A673 (cell line): Measurements from ENCODE around the gene GLB1L2. TPM values are rescaled to one million over a fixed set of nuclear protein-coding genes. Genes with fewer than 3 reads are reported as not detected.

Experiments used
- BruUV-seq: library from RNA; stranded (reverse); fragments of 400-500 nt; replicated peaks from 2 replicates; lab custom pipeline; 2021; lab: Mats Ljungman, UMichigan
- CTCF ChIA-PET: fragments of 300-600 bp; sonication (Branson Sonifier 250); formaldehyde crosslinking; loops from one replicate; lab custom pipeline; 2022; ENCODE audit warnings: antibody characterized with exemption; lab: Charles Lee
- POLR2A ChIA-PET: fragments of 300-600 bp; sonication (Branson Sonifier 250); formaldehyde crosslinking; loops from one replicate; lab custom pipeline; 2022; ENCODE audit warnings: antibody characterized with exemption; ENCODE audit not compliant: low non-redundant PET; lab: Charles Lee
- DNase-seq: peaks from one replicate; pipeline ENCODE4 v3.0.0-alpha.2; 2015; ENCODE audit warnings: low spot score
- H3K27ac ChIP-seq: fragments of 200-600 bp; sonication (generic); 2 replicates; pipeline ENCODE4 v1.5.1; 2016; ENCODE audit warnings: mixed run types, low read depth, mild to moderate bottlenecking, mixed read lengths, antibody characterized with exemption, low read length; ENCODE audit not compliant: poor library complexity, severe bottlenecking
- H3K27me3 ChIP-seq: fragments of 200-600 bp; sonication (generic); replicated peaks from 2 replicates; pipeline ENCODE4 v1.6.1; 2017; ENCODE audit warnings: mixed run types, low read depth, mild to moderate bottlenecking, mixed read lengths, antibody characterized with exemption, low read length; ENCODE audit not compliant: insufficient read depth, poor library complexity
- H3K36me3 ChIP-seq: fragments of 200-600 bp; sonication (generic); 2 replicates; pipeline ENCODE4 v1.6.1; 2016; ENCODE audit warnings: mixed run types, mild to moderate bottlenecking, mixed read lengths, antibody characterized with exemption, low read length; ENCODE audit not compliant: insufficient read depth, poor library complexity, severe bottlenecking
- H3K4me1 ChIP-seq: fragments of 200-600 bp; sonication (generic); 2 replicates; pipeline ENCODE4 v1.6.1; 2017; ENCODE audit warnings: mixed run types, mild to moderate bottlenecking, mixed read lengths, antibody characterized with exemption, low read length; ENCODE audit not compliant: insufficient read depth, poor library complexity, severe bottlenecking
- H3K4me3 ChIP-seq: fragments of 200-600 bp; sonication (generic); 2 replicates; pipeline ENCODE4 v1.5.1; 2016; ENCODE audit warnings: low read depth, mixed run types, mild to moderate bottlenecking, mixed read lengths, low read length; ENCODE audit not compliant: poor library complexity, severe bottlenecking
- H3K9me3 ChIP-seq: fragments of 200-600 bp; sonication (generic); 2 replicates; pipeline ENCODE4 v1.6.1; 2016; ENCODE audit warnings: mixed run types, low read depth, mild to moderate bottlenecking, mixed read lengths, antibody characterized with exemption, low read length; ENCODE audit not compliant: poor library complexity, severe bottlenecking
- CTCF ChIP-seq: fragments of 300-800, 200-600 bp; sonication (generic); conservative IDR thresholded peaks from 2 replicates; pipeline ENCODE4 v1.5.1; 2017; ENCODE audit warnings: low read depth, mild to moderate bottlenecking, antibody characterized with exemption, low read length, moderate library complexity, mixed read lengths
- EZH2 ChIP-seq: fragments of 200-600 bp; sonication (generic); IDR thresholded peaks from 2 replicates; pipeline ENCODE4 v1.6.1; 2017; ENCODE audit warnings: borderline replicate concordance, low read depth, mild to moderate bottlenecking, mixed read lengths, antibody characterized with exemption, low read length; ENCODE audit not compliant: poor library complexity, severe bottlenecking
- intact Hi-C: fragments of 100-400 bp; cut with micrococcal nuclease; formaldehyde crosslinking; loops from one replicate; pipeline ENCODE4 v1.10.0; 2022; ENCODE audit not compliant: unreplicated experiment
- total RNA-seq: library from RNA; stranded (reverse); gene quantifications from 2 replicates; pipeline ENCODE4 v1.2.3, GENCODE V29; 2021

The GLB1L2 gene
- total RNA-seq, 1 experiment from 2014 or later, result 22.6 TPM

GRCh38 chr11:134398644-134399292 lies 67.0 kb downstream of the GLB1L2 start:
- Histone ChIP-seq H3K36me3 (no peaks in the 10 kb centered on the region), H3K27me3 (no peaks in the 10 kb centered on the region), H3K4me3 (no peak overlapping the region), H3K4me1 (no peaks in the 10 kb centered on the region), H3K27ac (no peak overlapping the region), H3K9me3 (no peaks in the 10 kb centered on the region)
- BruUV-seq, result no TSS peak
- POLR2A ChIA-PET, result no interaction called here
- intact Hi-C loops, result no loop called here
- DNase-seq, result no peak
- CTCF ChIA-PET, result no interaction called here
- no peak for TF ChIP-seq EZH2
- no peak for TF ChIP-seq CTCF

GRCh38 chr11:134399293-134399654 lies 67.5 kb downstream of the GLB1L2 start:
- TF ChIP-seq EZH2 (no peak), CTCF (no peak)
- DNase-seq, result no peak
- H3K36me3 ChIP-seq, result no peaks in the 10 kb centered on the region
- intact Hi-C loops, result no loop called here
- no peak overlapping the region for H3K4me3 ChIP-seq
- no peaks in the 10 kb centered on the region for H3K27me3 ChIP-seq
- no peaks in the 10 kb centered on the region for H3K4me1 ChIP-seq
- ChIA-PET CTCF (no interaction called here), POLR2A (no interaction called here)
- H3K9me3 ChIP-seq, result no peaks in the 10 kb centered on the region
- no peak overlapping the region for H3K27ac ChIP-seq
- BruUV-seq, result no TSS peak

GRCh38 chr11:134399996-134400395 lies 68.2 kb downstream of the GLB1L2 start:
- intact Hi-C loops, result no loop called here
- Histone ChIP-seq H3K4me3 (no peak overlapping the region), H3K27ac (no peak overlapping the region), H3K36me3 (no peaks in the 10 kb centered on the region), H3K9me3 (no peaks in the 10 kb centered on the region), H3K27me3 (no peaks in the 10 kb centered on the region), H3K4me1 (no peaks in the 10 kb centered on the region)
- ChIA-PET POLR2A (no interaction called here), CTCF (no interaction called here)
- BruUV-seq, result no TSS peak
- DNase-seq, result no peak
- no peak for TF ChIP-seq CTCF
- TF ChIP-seq EZH2, result no peak
